Measurements from ENCODE around the gene UPF1.

Gene UPF1

DNA sequence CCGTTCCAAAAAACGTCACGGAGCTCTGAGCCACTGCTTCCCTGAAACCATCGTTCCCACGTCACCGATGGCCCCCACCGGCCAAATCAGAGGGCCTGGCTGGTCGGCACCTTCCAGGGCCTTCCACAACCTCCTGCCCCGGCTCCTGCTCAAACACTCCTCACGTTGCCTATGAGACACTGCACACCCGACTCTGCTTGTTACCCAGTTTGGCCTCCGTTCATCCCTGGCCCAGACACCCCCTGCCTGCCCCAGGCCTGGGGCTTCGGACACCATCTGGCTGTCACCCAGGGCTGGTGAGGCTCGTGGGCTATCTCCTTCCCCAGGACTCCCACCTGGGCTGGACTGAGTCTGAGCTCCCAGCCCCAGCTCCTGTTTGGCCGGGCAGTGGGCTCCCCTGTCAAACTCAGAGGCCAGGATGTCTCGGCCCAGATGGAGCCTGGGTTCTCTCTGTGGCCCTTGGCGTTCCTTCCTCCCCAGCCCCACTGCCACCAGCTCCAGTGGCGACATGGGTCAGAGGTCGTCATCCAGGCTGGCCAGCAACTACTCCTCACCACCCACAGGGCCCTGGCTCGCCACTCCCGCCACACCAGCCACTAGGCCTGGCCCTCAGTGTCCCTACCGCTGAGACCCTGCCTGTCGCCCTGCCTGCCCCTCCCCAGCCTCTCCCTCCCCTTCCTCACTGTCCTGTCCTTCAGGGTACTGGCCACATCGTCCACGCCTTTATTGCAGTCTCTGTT lies 46.5 kb downstream of the UPF1 start:
- DNase-seq, result no peak

DNA sequence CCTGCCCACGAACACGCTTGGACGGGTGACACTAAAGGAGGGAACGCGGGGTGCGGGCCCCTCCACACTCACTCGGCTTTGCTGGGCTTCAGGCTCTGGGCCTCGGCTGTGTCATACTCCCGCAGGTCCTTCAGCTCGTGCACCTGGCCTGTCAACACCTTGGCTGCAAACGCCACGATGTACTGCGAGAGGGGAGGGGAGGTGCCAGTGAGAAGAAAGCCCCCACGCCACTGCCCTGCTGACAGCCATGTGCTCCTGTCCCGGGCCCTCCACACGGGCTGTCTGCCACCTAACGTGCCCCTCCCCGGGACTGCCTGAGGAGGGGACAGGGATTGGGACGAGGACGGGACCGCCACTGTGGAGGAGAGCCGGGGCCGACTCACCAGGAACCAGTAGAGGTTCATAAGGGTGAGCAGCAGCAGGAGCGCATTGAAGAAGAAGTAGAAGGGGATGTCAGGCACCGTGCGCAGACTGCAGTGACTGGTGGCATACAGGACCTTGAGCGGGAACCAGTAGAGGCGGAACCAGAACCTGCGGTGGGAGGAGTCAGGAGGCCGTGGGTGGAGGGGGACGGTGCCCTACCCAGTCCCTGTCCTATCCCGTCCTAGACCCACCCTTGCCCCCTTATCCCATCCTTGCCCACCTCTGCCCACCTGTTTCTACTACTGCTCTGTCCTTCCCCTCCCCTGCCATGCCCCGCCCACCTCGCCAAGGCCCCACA lies 47.3 kb downstream of the UPF1 start:
- DNase-seq, result no peak

DNA sequence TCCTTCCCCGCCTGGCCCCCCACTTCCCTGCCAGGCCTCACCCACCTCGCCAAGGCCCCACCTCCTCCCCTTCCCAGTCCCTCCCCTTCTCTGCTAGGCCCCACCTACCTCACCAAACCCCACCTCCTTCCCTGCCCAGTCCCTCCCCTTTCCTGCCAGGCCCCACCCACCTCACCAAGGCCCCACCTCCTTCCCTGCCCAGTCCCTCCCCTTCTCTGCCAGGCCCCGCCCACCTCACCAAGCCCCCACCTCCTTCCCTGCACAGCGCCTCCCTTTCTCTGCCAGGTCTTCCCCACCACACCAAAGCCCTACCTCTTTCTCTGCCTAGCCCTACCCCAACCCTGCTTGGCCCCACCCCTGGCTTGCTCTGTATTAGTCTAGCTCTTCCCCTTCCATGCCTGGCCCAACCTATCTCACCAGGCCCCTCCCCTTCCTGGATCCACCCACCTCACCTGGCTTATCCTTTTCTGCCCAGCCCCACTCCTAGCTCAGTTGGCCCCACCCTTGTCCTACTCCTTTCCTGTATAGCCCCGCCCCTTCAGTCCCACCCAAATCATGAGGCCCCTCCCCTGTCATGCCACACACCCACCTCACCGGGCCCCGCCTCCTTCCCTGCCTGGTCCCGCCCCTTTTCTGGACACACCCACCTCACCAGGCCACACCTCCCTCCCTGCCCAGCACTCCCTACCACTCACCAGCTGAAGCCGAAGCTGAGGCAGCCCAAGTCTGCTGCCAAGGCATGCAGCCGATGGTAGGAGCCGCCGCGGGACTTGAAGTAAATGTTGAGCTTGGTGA lies 48.0 kb downstream of the UPF1 start:
- peak; percentile 38 for DNase-seq

DNA sequence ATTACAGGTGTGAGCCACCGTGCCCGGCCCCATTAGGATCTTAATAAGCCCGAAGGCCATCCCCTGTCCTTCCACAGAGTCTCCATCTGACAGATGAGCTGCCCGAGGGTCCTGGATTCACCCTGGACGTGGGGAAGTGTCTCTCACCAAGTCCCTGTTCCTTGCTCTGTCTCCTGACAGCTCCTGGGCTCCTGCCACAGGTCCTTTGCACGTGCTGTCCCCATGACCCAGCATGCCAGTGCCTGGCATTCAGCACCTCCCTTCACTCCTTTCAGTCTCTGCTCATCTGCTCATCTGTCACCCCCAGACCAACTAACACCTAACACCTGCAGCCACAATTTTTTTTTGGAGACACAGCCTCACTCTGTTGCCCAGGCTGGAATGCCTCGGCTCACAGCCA lies 49.7 kb downstream of the UPF1 start:
- DNase-seq, result no peak

DNA sequence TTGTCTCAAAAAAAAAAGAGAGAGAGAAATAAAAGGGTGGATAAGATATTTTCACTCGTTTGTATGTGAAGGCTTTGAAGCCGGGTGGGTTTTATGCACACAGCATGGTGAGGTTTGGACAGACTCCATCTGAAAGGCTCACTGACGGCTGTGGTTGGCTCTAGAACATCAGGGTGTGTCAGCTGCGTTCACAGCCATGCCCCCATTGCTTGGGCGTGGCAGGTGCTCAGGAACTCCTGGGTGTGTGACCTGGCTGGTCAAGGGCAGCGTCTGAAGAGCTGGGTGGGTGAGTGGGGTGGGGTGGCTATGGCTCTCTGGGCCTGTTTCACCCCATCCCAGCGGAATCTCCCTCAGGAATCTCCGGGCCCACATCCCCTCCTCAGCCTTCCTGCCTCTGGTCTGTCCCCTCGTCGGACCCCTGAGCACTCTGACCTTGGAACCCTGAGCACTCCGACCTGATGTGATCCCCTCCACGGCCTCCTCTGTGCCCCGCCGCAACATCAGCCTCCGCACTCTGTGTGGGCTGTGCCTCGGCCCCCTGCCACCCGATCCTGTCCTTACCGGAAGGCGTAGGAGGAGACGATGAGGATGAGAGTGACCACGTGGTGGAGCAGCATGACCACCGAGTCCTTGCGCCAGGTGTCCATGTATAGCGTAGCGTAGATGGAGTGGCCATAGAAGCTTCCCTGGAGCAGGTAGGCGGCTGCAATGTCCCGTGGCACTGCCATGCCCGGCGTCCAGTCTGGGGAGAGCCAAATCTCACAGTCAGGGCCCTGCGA lies 52.0 kb downstream of the UPF1 start:
- no peak for DNase-seq

DNA sequence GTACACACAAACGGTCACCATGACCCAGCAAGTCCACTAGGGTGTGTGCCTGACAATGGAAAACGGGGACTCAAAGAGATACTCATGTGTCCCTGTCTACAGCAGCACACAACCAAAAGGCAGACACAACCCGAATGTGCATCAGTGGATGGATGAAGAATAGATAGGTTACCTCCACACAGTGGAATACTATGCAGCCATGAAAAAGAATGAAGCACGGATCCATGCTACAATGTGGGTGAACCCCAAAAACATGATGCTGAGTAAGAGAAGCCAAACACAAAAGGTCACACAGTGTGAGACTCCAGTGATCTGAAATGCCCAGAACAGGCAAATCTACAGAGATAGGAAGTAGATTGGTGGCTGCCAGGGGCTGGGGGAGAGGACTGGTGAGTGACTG lies 55.2 kb downstream of the UPF1 start:
- DNase-seq, result no peak

DNA sequence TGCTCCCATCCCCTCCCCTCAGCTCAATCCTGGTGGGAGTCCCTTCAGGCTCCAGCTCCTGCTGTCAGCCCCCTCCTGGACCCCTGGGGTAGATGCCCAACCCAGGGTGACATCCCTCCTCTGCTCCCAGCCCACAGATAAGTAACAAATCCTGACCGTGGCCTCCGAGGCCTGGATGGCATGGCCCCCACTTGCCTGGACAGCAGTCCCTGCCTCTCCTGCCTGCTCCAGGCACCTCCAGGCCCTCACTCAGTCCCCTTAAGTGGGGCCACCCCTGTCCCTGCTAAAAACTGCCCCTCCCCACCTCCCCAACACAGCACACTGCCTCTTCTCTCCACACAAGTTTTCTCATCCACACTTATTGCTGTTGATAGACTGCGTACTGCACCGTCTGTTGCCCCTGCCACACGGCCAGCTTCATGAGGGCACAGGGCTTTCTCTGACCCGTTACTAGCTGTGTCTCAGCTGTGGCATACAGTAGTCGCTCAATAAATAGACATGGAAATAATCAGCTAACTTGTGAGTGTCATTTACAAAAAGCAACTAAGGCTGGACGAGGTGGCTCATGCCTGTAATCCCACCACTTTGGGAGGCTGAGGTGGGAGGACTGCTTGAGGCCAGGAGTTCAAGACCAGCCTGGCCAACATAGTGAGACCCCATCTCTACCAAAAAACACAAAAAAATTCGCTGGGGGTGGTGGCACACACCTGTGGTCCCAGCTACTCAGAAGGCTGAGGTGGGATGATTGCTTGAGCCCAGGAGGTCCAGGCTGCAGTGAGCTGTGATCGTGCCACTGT lies 58.4 kb downstream of the UPF1 start:
- no peak for DNase-seq

DNA sequence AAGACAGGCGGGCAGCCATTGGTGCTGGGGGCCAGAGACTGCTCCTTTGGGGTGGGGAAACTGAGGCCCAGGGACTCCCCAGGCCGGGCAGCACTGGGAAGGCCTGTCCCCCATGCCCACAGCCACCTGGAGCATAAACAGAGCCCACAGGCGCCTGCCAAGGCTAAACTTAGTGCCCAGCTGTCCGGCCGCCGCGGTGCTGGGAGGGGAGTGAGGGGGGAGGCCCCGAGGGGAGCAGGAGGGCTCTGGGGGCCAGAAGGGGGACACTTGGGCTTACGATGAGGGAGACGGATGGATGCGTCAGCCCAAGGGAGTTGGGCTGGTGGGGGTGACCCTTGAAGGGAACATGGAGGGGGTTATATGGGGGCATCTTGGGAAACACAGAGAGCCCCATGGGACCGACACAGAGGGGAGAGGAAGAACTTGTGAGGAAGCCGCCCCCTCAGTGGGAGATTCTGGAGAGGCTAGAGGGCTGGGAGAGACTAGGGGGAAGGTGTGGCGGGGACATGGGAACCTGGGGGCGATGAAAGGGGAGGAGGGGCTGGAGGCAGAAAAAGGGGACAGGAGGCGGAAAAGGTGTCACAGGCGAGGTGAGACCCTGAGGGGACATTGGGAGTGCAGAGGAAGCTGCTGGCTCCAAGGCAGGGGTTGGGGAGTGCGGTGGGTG lies 62.0 kb downstream of the UPF1 start:
- no peak for DNase-seq

DNA sequence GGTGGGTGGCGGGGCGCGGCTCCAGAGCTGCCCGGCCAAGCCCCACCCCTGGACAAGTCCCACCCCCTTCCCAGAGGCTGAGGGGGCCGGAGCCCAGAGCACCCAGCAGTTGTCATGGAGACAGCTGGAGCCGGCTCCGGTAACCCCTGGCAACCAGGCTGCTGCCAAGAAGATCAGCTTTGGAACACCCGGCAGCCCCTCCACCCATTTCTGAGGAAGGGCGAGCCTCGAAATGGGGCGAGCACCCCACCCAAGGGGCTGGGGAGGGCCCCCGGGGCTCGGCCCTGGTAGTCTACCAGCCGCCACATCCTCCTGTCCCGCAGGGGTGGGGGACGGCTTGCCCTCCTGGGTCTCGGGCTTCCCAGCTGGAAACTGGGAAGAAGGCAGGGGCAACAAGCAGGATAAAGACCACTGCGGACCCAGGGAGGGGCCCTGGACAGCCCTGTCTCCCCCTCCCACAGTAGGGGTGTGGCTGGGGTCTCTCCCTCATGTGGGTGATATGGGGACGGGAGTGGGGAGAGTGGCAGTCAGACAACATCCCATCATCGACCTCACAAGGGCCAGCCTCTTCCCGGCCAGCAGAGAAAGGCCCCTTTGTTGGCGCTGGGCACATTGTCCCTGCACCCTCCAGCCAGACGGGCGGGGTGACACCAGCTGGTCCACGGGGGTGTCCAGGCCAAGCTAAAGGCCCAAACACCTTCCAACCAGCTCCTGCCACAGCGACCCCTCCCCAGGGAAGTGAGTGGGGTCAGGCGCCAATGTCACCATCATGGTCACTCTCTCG lies 62.7 kb downstream of the UPF1 start:
- DNase-seq, result no peak

DNA sequence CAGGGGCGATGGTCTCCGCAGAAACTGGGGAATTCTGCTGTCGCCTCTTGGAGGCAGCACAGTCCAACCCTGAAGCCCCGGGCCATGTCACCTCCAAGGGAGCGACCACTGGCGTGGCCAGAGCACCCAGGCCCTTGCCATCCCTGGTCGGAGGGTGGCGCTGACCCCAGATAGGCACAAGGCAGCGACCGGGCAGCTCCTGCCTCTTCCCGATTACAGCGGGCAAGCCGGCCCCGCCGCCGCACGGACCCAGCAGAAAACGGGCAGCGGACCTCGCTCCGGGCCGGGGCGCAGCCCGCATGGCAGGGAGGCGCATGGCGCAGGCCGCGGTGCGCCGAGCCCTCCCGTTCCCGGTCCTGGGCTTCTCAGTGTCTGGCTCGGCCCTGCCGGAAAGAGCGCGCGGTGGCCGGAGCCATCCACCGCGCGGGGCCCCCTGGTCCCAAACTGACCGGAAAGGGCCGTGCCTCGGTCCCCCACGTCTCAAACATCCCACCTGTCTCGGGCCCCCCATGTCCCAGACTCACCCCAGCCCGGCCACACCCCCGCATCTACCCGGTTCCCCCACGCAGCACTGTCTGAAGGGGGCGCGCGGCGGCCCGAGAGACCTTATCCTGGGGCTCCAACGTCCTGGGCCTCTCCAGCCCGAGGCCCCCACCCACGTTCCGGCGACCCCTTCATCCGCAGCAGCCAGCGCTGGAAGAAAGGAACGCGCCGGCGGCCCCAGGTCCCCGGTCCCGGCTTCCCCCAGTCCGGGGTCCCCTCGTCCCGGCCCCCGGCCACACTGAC lies 63.5 kb downstream of the UPF1 start:
- peak; percentile 17 for DNase-seq

DNA sequence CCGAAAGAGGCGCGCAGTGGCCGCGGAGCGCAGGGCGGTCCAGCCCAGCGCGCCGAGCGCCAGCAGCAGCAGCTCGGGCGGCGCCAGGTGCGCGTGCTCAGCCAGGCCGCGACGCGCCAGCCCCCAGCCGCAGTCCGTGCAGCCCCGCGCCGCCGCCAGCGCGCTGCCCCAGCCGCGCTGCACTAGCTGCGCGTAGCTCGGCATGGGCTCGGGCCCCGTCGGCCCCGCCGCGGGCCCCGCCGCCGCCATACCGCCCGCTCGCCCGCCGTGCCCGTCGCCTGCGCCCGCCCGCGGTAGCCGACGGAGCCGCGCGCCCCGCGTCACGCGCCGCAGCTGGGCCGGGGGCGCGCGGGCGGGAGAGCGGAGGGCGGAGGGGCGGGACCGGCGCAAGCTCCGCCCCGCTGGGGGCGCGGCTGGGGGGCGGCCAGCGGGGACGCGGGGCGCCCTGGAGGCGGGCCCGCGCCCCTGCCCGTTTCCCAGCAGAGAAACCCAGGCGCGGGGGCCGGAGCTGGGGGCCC lies 64.1 kb downstream of the UPF1 start, which contains the start of gene CERS1:
TSS of gene CERS1 (minus strand) at position 335 of the 518 bp plus-strand sequence. CDS start at position 249, 86 bp downstream.
- DNase-seq, result peak; percentile 24

DNA sequence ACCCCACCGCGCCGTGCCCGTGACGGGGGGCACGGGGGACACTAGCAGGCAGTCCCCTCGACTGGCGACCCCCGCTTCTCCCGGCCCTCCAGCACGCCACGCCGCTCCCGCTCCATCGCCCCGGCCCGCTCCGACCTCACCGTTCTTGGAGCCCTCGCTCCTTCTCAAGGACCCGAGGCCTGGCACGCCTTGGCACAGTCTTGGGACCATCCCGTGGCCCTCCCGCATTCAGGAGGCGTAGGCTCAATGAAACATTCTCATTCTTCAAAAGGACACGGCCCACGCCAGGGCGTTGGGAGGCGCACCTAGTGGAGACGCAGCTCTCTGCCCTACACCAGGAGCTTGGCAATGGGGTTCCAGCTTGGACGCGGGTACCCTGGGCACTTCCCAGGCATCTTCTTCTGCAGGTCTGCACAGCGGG lies 64.7 kb downstream of the UPF1 start:
- peak; percentile 18 for DNase-seq

DNA sequence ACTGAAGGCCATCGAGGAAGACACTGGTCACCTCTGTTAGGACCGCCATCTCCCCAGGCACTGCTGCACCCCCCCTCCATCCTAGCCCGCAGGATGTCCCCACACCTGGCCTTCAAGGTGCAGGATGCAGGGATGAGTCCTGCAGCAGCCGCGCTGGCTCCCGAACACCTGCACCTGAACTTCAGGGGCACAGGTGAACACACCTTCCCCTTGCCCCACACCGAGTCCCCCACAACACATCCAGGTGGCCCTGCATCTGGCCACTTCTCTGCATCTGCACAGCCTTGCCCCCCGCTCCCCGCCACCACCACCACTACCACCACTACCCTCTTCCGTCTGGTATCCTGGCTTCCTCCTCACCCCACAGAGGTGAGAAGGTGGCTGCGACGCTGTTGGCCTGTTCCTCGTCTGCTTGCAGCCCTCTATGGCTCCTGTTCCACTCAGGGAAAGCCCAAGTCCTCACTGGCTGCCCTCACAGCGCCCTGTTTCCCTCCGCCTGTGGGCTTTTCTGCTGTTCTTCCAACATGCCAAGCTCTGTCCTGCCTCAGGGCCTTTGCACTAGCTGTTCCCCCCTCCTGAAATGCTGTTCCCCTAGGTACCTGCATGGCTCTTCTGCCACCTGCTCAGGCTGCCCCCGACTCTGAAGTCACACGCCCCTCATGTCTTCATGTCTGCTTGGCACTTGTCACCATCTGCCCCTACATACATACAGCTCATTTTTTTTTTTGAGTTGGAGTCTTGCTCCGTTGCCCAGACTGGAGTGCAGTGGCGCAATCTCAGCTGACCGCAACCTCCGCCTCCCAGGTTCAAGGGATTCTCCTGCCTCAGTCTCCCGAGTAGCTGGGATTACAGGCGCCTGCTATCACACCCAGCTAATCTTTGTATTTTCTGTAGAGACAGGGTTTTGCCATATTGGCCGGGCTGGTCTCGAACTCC lies 65.6 kb downstream of the UPF1 start:
- no peak for DNase-seq

DNA sequence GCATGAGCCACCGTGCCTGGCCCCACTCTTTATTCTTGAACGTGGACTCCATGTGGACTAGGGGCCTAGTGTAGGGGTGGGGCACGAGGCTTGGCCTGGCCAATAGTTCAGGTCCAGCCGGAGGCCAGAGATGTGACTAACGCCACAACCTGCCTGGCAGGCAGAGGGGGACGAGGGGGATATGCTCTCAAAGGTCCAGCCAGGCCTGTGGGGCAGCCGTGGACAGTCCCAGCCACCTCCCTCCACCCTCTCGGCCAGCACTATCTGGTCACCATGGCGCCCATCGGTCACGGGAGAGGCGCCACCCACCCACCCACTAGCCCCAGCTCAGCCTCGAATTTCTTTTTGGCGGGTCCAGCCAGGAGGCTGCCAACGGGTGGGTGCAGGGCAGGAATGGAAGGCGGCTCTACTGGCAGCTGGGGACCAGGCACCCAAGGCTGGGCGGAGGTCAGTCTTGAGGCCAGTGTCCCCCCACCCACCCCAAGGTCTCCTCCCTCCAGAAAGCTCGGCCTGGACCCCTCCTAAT lies 66.4 kb downstream of the UPF1 start:
- no peak for DNase-seq

DNA sequence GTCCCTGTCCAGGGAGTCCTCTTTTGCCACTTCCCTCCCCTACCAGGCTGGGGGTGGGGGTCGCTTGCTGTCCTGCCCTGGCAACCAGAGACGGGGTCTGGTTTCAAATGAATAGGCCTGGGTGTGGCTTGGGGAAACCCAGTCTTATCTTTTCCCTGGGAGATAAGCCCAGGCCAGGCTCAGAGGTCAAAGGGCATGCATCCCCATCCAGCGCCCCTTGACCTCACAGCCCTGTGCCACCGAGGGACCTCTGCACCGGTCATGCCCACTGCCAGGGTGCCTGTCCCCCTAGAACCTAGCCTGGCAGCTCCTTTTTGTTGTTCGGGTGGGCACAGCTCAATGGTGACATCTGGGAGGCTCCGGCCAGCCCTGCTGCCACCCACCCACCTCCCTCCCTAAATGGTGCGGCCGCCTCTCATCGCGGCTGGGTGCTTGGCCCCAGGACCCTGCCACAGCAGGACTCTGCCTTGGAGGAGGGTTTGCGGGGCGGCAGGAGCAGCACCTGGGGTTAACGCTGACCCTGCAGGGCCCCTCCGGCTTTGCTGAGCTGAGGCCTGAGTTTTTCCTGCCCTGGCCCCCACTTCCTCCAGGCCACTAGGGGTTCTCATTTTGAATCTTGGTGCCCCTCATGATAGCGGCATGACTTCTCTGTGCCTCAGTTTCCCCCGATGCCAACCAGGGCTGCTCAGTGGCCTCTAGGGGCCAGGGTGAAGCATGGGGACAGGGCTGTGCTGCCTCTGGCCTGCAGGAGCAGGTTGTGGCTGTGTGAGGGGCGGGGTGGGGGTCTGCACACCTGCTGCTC lies 67.0 kb downstream of the UPF1 start:
- DNase-seq, result no peak

DNA sequence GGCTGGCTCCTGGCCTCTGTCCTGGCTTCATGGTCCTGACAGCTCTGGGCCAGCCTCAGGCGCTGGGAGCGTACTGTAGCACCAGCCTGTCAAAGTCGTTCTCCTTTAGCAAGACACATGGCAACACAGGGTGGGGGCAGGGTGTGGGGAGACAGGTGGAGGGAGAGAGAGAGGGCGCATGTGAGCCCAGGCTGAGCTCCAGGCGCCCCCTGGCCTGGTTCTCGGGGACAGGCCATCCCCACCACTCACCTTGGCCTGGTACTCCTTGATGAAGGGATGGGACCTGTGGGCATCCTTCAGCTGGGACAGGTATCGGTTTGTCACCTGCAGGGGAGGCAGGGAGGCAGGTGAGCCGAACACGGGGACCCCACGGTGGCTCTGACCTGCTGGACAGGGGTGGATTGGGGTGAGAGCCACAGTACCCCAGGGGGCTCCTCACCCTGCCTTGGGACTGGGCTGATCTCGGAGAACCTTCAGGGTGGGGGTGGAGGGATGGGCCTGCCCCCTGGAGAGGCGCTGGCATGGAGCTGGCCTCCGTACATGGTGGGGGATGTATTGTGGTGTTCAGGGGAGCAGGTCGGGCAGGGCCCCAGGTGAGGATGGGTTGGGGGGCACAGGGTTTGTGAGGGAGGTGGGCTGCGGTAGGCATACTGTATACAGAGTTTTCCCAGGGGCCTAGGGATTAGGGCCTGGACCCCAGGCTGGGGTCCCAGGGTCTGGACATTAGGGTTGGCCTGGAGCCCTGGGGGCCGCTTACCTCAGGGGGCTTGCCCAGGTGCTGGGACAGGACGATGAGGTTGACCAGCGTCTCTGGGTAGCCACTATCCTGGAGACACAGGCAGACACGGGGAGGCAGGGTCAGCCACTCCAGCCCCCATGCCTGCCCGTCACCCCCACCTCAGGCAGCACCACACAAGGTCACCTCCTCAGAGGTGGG lies 68.1 kb downstream of the UPF1 start:
- DNase-seq, result no peak

All from NCI-H226 (cell line).